Renal cortex interstitium (tissue), 11 donors: Measurements from ENCODE around the gene EMP2. TPM values are rescaled to one million over a fixed set of nuclear protein-coding genes. Genes with fewer than 3 reads are reported as not detected.
"Not testable (repeated sequence)": the region's sequence is repeated elsewhere in the genome, so short reads cannot be mapped to it uniquely, and the experiment has no call there.

Experiments
- DNase-seq, 11 donors: peaks; one replicate each; pipeline ENCODE4 v3.0.0-alpha.2; 2013; ENCODE audit warnings: low read depth in 9 of 11, low spot score in 4 of 11; ENCODE audit errors: extremely low read depth in 1 of 11
- polyA plus RNA-seq, 3 donors: library from polyadenylated mRNA; unstranded; fragments of 120-200 nt; gene quantifications; one replicate each; pipeline ENCODE4 v1.2.1, GENCODE V29; 2013; ENCODE audit not compliant: insufficient read length in 3 of 3

EMP2 gene
- polyA plus RNA-seq, 3 donors: 20.7 to 25.8 (median 22.7) TPM

DNA sequence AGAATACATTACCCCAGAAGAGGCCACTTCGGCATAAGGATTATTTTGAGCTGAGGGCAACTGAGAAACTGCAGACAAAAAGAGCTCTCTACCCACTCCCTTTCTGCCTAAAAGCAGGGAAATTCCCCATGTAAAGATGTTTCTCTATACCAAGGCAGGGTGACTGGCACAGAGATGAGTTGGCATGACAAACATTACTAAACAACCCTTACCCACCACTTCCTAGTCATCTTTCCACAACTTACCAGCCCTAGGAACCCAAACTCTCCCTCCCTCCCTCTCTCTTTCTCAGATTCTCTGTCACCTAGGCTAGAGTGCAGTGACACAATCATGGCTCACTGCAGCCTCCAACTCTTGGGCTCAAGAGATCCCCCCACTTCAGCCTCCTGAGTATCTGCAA, 68.6 kb downstream of the EMP2 start:
- DNase-seq: no peak

DNA sequence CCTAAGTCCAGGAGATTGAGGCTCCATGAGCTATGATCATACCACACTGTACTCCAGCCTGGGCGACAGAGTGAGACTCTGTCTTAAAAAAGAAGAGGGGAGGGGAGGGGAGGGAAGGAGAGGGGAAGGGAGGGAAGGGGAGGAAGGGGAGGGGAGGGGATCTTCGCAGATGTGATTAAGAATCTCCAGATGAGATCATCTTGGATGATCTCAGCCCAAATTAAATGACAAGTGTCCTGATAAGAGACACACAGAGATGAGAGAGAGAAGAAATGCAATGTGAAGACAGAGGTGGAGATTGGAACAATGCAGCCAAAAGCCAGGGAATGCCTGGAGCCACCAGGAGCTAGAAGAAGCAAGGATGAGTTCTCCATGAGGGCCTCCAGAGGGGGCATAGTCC, 70.1 kb downstream of the EMP2 start:
- no peak for DNase-seq

DNA sequence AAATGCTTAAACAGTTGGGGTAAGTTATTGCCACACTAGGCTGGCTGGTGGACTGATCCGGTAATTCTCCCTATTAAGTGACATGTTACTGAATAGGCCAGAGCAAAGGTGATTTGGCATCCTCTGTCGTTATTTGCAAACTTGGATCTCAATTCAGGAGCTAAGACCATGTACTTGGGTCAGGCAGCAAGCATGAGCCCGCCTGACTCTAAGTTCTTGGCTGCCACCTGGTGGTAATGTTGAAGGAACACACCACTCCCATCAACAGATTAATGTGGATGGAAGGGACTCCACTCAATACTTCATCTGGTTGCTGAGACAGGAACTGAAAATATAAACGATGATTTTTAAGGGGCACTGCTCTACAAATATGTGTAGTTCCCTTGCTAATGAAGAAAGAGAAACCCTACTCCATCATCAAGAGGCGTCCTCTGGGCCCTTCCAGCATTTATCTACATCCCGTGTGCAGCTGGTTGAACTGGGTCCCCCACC, 70.8 kb downstream of the EMP2 start:
- peak; percentile 63 to 82 (median 72) for DNase-seq

DNA sequence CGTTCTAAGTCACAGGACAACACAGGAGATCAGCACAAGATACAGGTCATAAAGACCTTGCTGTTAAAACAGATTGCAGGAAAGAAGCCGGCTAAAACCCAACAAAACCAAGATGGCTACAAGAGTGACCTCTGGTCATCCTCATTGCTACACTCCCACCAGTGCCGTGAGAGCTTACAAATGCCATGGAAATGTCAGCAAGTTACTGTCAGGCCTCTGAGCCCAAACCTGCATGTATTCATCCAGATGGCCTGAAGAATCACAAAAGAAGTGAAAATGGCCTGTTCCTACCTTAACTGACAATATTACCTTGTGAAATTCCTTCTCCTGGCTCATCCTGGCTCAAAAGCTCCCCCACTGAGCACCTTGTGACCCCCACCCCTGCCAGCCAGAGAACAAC, 75.1 kb downstream of the EMP2 start:
- not testable (repeated sequence) for DNase-seq

DNA sequence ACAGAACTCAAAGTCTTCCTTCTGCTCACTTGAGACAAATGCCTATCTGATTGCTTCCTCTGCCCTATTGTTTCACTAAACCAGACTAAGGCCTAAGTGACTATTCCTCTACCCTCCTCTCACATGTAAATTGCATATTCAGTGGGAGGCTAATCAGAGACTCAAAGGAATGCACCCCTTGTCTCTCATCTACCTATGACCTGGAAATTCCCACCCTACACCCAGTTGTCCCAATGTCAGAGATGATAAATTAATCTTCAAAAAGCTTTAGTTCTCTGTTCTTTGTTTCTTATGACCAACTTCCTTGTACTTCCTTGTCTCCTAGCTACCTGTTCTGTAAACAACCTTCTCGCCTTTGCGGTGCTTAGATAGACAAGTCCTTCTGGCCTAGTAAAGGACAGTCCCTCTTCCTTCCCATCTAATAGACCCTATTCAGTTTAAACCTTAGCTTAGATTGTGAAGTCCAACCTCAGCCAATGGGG, 76.0 kb downstream of the EMP2 start:
- no peak for DNase-seq

DNA sequence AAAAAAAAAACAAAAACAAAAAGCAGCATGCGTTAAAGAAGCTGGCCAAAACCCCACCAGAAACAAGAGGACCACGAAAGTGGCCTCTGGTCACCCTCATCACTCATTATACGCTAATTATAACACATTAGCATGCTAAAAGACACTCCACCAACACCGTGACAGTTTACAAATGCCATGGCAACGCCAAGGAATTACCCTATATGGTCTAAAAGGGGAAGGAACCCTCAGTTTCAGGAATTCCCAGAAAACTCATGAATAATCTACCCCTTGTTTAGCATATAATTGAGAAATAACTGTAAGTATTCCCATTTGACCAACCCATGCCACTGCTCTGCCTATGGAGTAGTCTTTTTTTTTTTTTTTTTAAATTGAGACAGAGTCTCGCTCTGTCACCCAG, 77.6 kb downstream of the EMP2 start:
- no peak for DNase-seq

DNA sequence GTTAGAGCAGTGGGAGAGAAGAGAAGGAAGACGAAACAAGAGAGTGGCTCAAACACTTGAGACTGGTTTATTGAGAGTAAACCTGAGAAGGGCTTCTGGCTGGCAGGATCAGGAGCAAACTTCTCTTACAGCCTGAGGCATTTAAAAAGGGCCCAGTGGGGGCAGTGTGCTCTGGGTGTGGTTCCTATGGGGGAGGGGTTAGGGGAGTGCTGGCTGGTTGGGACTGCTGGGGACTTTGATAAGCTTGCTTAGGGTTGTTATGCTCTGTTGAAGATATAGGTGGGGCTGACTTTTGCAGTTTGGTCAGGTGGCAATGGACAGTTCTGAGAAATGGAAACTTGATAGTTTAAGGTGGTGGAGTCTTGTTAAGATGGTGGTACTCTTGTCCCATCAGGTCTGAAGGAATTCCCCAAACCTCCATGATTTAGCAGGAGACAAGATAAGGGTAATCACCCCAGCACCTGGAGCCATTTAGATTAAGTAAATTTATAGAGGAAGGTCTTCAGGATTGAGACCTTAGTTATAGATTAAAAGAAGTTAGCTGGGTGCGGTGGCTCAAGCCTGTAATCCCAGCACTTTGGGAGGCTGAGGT, 79.3 kb downstream of the EMP2 start:
- DNase-seq: no peak

DNA sequence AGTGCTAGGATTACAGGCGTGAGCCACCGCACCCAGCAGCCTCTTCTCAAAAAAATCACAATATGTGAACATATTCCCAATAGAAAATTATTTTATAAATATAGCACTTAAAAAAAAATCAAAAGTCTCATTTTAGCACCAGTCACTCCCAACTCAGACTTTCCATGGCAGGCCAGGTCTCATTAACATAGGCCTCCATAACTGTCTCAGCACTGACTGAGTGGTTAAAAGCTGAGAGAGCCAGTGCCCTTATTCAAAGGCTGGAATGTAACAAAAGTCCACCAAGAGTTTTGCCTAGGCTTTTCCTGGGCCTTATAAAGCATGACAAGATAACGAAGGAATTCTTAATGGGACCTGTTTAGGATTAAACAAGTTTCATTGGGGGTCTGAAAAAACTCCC, 79.8 kb downstream of the EMP2 start:
- DNase-seq: no peak

DNA sequence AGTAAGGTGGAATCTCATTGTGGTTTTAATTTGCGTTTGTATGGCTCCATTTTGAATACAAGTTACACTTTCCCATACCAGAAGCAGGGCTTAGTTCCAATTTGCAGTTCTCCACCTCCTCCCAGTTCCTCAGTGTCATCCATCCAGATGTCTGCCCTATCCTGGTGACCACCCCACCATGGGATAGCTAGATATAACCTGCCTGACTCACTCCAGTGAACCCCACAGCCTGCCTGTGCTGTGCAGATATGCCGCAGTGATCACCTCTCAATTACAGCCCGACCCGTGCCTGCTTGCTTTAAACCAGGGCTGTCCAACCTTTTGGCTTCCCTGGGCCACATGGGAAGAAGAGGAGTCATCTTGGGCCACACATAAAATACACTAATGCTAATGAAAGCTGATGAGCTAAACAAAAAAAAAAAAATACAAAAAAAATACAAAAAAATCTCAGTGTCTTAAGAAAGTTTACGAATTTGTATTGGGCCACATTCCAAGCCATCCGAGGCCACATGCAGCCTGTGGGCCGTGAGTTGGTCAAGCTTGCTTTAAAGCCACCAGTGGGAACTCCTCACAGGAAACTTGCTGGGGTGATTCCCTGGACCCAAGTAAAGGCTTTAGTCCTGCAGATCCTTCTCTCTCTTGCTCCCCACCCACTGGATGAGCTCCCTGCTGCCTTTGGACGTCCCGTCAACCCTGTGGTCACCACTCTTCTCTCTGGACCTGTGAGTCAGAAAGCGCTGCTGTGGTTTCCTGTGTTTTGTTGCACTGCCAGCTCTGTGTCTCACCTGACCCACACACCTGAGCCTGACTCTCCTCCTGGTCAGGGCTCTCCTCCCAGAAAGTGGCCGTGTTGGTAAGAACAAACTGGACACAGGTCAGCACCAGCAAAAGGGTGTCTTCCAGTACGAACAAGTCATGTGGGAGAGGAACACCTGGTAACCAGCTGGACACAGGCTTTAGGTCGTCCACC, 83.0 kb downstream of the EMP2 start:
- DNase-seq: no peak

DNA sequence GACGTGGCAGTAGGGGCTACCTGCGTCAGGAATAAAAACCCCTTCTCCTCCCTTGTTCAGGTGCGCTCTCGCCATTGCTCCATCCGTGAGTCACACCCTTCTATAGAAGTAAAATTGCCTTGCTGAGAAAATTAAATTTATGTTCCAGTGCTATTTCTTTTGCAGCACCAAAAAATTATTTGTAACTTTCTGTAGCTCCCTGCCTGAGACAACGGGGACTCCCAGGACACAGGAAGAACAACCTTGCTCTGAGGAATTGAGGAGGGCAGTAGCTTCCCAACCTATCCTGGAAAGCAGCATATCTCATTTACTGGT, 85.4 kb downstream of the EMP2 start:
- no peak for DNase-seq

DNA sequence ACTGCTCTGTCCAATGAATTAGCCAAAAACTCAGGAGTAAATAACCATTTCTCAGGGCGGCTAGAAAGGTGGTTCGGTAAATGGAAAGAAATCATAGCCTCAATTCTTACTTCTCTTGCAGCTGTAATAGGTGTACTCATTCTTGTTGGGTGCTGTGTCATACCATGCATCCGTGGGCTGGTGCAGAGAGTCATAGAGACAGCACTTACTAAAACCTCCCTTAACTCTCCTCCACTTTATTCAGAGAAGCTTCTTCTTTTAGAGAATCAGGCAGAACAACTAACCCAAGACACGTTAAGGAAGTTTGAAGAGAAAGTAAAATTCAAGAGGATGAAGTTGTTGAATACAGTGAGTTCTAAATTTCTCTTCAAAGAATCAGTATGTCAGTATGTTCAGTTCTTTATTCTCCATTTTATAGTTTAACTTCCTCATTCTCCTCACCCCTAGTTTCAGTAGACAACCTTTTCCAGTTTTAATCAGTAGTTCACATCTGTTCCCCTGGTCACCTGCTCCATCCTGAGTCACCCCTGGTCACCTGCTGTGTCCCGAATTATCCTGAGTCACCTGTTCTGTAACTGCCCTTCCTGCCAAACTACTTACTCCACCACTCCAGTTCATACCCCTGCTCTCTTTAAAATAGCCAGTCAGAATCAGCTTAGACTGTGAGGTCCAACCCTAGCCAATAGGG, 85.9 kb downstream of the EMP2 start:
- DNase-seq: no peak

DNA sequence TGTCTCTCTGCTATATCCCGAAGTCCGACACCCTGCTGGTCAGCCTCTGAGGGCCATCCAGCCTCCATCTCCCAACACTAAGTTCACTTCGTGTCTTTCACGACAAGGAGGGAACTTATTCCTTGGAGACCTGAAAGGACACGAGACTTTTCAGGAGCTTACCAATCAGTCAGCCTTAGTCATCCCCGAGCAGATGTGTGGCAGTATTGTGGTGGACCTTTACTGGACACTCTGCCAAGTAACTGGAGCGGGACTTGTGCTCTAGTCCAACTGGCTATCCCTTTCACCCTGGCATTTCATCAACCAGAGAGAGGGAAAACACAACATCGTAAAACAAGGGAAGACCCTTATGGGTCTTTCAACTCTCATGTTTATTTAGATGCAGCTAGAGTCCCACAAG, 87.1 kb downstream of the EMP2 start:
- DNase-seq: no peak

DNA sequence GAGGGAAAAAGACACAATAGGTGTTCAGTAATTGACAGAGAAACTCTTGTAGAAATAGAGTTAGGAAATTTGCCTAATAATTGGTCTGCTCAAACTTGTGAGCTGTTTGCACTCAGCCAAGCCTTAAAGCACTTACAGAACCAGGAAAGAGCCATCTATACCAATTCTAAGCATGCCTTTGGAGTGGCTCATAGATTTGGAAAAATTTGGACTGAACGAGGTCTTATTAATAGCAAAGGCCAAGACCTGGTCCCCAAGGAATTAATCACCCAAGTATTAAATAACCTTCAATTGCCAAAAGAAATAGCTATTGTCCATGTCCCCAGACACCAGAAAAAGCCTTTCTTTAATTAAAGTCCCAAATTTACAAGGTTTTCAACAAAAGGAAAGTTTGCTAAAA, 90.3 kb downstream of the EMP2 start:
- no peak for DNase-seq

DNA sequence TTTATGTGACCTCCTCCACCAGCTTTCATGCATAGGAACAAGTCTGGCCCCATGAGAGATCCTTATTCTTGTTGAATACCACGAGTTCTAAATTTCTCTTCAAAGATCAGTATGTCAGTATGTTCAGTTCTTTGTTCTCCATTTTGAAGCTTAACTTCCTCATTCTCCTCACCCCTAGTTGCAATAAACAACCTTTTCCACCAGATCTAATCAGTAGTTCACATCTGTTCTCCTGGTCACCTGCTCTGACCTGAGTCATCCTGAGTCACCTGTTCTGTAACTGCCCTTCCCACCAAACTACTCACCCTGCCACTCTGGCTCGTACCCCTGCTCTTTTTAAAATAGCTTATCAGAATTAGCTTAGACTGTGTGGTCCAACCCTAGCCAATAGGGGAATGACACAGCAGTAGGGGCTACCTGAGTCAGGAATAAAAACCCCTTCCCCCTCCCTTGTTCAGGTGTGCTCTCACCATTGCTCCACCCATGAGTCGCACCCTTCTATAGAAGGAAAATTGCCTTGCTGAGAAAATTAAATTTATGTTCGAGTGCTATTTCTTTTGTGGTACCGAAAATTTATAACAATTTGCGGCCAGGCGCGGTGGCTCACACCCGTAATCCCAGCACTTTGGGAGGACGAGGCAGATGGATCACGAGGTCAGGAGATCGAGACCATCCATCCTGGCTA, 94.6 kb downstream of the EMP2 start:
- DNase-seq: no peak

DNA sequence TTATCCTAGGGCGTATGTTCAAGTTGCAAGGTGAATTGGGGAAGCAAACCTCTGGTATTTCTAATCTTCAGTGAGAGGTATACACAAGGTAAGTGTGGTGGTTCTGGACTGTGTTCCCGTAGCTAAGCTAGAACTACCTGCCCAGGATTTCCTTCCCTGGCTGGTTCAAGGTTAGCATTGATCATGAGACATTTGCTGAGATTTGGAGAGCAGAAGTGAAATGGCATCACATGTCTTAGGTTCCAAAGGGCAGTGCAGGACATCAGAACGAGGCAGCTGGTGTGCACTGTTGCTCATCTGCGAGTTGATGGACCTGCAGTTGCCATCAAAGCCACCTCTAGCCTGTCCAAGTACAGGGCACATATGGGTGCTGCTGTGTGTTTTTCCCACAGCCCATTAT, 95.2 kb downstream of the EMP2 start:
- no peak for DNase-seq

DNA sequence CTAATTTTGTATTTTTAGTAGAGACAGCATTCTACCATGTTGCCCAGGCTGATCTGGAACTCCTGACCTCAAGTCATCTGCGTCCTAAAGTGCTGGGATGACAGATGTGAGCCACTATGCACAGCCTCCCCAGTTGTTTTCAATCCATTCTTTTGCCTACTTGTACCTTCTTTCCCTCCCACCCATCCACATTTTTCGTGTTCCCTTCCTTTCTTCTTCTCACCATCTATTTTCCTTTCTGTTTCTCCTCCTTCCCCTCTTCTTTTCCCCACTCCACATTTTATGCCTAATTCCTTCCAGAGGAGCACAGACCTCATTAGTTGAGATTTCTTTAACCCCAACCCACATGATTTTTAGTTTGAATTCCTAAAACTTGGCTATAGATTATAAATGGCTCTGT, 100.2 kb downstream of the EMP2 start:
- DNase-seq: no peak
